GM21576 (cell line): ENCODE measurements around the gene PTPN1.
A peak's percentile ranks its signal among the peaks of the same experiment; 100 is the strongest.

ENCODE experiments used
- ATAC-seq: cut with Tn5 transposase; IDR thresholded peaks from one replicate; pipeline ENCODE4 v1.9.1; 2021; ENCODE audit warnings: mild to moderate bottlenecking, moderate library complexity; ENCODE audit not compliant: unreplicated experiment

Gene PTPN1

DNA sequence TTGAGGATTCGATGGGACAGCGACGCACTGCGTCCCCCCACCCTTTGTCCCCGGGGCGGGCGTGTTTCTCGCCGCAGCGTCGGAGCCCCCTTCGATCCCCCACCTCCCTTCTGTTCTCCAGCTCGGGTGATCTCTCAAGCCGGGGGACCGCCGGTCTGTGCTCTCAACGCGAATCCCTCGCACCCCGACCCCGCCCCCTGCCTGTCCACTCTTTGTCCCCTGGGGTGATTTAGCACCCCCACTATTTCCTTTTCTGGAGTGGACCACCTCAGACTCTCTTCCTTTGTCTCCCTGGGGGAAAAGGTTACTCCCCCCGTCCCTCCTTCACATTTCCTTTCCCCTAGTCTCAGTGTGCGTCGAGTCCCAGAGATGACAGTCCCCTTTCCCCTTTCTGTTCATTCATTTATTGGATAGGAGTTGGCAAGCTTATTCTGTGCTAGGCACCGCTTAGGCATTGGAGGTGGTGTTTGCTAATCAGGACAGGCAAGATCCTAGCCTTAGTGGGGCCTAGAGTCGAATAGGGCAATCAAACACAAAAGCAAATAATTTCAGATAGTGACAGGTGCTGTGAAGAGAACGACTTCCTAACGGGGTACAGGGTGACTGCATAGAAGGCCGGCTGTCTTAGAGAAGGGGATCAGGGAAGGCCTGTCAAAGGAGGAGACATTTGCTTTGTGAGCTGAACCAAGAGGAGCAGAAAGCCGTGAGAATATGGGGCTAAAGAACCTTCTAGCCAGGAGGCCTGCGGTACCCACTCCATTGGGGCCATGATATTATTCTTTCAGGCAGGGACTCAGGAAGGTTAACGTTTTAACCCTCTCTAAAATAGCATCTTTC is 741 bp downstream of the PTPN1 start:
- no peak for ATAC-seq

DNA sequence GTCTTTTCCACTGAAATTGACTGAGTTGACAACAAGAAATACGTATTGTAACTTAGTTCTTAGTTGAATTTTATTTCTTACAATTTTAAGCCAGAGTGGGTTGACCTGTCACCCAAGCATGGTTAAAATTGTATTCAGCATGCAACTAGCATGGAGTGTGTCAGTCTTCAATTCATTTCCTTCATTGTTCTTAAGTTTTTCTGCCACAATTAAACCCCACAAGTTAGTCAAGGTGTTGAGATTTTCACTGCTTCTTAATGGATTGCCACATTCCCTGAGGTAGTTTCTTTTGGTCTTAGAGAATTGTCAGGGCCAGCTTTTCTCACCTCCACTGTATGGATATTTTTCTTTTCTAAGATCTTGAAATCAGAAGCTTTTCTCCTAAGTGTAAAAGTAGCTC is 2.1 kb downstream of the PTPN1 start:
- no peak for ATAC-seq

GRCh38 chr20:50513169-50514034 is 3.2 kb downstream of the PTPN1 start:
- no peak for ATAC-seq

DNA sequence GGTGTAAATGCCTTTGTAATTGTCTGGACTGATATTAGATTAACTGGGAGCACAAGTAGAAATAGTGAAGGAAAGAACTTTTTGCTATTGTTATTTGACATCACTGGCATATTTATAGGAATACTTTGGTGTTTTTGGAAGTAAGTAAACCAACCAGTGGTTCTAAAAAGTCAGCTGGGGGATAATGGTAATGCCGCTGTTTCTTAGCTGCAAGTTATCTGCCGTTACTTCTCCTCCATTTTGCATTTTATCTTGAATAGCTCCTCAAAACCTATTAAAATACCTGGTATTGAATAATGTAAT is 3.8 kb downstream of the PTPN1 start:
- no peak for ATAC-seq

DNA sequence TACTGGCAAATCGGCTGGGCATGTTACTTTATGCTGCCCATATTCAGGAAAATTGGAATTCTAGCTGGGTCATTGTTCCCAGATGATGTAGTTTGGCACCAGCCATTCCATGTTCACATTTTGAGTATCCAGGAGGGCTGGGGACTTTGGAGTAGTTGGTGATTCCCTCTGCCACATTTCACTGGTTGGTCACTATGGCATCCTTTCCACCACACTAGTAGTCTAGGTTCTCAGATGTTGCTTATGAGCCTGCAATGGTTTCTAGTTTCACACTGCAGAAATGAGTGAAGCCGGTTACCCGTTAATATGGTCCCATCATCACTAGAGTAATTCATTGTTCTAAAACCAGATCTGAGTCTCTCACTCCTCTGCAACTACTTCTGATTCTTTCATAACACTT is 4.6 kb downstream of the PTPN1 start:
- ATAC-seq: no peak

GRCh38 chr20:50515471-50516106 is 5.4 kb downstream of the PTPN1 start:
- ATAC-seq: no peak

DNA sequence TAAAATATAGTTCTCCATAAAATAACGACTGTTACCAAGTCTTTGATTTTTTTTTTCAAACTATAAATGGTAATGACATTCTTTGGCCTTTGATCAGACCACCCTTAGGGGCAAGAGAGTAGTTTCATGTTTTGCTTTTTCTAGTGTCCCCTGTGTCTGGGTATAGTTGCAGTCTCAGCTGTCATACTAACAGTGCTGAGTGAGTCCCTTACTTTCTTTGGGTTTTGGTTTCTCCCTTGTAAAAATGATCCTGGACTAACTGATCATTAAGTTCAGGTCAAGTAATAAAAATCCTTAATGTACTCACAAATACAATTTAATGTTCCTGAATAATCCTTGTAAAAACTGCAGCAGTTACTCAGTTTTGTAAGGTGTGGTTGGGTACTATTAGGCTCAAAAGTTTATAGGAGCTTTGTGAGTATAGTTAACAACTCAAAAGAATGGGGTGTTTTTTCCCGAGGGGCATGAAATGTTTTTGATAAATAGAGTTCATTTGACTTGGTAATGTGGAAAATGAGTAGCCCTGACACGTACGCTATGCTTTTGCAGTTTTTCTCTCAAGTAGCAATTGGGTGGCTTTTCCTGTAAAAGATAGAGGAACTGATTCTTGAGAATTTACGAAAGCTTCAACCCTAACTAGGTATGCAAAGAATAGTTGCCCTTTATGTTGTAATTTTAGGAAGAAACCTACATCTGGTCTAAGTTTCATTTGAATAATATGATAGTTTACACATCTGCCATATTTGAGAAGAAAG is 6.2 kb downstream of the PTPN1 start:
- peak; percentile 46 for ATAC-seq

DNA sequence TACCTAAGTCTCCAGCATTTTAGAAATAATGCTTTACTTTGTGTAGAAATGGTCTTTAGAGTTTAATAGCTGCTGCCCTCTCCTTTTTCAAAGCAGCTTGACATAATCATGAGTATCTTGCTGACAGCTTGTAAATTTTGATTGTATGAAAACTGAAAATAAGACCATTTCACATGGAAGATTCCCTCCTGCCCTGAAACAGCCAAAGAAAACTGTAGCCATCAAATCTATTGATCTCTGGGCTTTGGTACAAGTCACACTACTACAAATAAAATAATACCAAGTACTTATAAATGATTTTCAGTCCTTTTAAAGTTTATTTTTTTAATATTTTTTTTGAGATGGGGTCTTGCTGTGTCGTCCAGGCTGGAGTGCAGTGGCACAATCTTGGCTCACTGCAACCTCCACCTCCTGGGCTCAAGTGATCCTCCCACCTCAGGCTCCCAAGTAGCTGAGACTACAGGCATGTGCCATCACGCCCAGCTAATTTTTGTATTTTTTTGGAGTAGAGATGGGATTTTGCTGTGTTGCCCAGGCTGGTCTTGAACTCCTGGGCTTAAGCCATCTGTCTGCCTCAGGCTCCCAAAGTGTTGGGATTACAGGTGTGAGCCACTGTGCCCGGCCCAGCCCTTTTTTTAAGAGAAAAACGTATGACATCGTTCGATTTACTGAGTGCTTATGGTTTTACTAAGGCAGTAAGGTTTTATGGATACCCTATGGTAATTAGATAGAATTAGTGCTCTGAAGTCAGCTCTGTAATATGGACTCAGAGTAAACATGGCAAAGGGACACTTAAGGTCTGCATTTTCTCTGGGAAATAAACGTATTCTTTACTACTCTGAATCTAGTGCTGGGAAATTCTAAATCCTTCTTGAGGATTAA is 7.0 kb downstream of the PTPN1 start:
- ATAC-seq: no peak

DNA sequence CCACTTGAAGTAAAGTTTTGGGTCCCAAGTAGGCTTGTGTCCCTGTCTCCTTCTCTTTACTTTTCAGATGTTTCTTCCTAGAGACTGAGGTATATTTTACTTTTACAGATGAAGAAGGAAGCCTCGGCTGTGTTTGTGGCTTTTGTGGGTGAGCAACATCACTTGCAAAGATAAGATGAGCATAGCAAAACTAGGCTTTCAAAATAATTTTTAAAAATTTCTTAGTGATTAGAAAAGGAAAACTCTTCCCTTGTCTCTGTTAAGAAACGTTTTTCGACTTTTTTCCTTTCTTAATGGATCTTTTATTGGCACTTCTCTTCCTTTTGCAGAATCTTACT is 7.6 kb downstream of the PTPN1 start:
- no peak for ATAC-seq

DNA sequence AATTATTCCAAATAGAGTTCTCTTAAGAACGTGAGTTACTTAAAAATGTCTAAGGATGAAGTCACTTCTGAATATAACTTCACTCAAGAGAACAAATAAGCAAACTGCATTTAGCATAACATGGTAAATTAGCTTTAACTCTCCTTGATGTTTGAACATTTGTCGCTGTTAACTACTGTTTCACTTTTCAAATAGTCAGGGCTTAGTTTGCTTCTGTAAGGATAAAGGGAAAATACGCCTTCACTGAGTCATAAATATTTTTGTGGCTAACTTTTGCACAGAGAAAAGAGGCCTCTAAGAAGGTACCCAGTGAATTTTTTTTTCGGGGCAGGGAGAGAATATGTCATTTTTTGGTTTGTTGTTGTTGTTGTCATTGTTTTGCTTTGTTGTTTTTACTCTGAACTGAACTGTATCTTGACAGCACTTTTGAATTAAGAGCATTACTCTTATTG is 8.1 kb downstream of the PTPN1 start:
- no peak for ATAC-seq

- no peak for ATAC-seq
Measured at GRCh38 chr20:50519036-50519762, 9.0 kb downstream of the PTPN1 start.

GRCh38 chr20:50520222-50520880 is 10.2 kb downstream of the PTPN1 start:
- ATAC-seq: no peak

GRCh38 chr20:50521221-50522052 is 11.3 kb downstream of the PTPN1 start:
- no peak for ATAC-seq

DNA sequence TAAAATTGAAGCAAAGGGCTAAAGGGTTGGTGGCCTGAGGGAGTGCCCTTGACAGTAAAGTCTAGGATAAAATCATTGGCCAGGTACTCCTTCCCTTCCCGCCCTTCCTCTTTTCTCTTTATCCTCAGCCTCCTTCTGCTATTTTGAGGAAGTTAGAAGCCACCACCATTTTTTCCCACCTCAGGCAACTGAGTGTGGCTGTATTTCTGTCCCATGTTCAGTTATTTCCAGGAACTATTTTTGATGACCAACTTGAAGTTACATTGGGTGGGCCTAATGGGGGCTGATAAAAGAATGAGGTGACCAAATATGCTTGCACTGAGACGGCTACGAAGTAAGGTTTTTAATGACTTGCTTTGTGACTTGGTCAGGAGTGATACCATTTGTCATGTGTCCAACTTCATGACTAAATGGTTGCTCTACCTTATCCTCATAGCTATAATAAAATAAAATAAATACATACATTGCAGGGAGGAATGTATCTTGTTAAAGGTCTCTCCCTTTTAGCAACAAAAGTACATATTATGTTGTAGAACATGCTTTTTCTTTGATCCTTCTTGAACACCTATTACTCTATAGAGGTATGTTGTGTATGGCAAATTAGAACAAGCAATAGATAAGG is 12.0 kb downstream of the PTPN1 start:
- no peak for ATAC-seq

GRCh38 chr20:50523552-50524167 is 13.5 kb downstream of the PTPN1 start:
- ATAC-seq: no peak

- ATAC-seq: no peak
Measured at GRCh38 chr20:50525681-50526080, 15.5 kb downstream of the PTPN1 start.

DNA sequence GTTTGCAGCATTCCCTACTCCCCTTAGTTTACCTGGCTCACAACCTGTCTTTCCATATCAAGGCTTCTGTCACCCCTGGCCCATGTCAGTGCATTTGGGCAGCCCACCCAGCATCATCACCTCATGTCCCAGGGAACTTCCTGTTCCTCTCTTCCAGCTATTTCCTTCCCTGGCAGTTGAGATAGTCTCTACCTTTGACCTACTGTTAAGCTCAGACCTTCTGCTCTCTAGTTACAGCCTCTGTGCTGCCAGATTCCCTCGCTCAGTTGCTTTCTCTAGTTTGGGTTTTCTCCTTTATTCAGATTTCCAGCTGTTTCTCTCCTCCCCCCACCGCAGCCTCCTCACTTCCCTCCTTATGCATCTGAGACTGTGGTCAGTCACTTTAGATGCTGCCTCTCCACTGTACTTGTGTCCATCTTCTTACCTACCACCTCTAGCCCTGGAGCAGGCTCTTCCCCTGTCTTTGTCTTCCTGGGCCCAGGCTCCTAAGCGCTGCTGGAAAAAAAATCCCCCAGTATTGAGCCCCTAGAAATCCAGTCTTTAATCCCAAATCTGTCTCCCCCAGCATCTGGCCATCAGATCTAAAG is 16.3 kb downstream of the PTPN1 start:
- no peak for ATAC-seq
